ENCODE results near the gene LILRA5.
"Not testable (repeated sequence)": the region's sequence is repeated elsewhere in the genome, so short reads cannot be mapped to it uniquely, and the experiment has no call there.

- not testable (repeated sequence) for TF ChIP-seq CTCF, POLR2A (IDR thresholded peaks at IDR 0.05)
Measured at GRCh38 chr19:54285427-54286056, 27.4 kb downstream of the LILRA5 start.

All from vagina (tissue), 2 donors.